GM23248 (cell line): ENCODE measurements around the gene MYO18B.

Source experiments
- EZH2 ChIP-seq: fragments of 200-600 bp; sonication (generic); IDR thresholded peaks from 2 replicates; pipeline ENCODE4 v1.6.1; 2018; ENCODE audit warnings: antibody characterized with exemption, mild to moderate bottlenecking; ENCODE audit not compliant: insufficient read depth, poor library complexity, severe bottlenecking
- EZH2phosphoT487 ChIP-seq: fragments of 200-600 bp; sonication (generic); IDR thresholded peaks from 2 replicates; pipeline ENCODE4 v1.6.1; 2018; ENCODE audit warnings: antibody characterized with exemption, moderate library complexity, mild to moderate bottlenecking, low read depth; ENCODE audit not compliant: insufficient read depth

DNA sequence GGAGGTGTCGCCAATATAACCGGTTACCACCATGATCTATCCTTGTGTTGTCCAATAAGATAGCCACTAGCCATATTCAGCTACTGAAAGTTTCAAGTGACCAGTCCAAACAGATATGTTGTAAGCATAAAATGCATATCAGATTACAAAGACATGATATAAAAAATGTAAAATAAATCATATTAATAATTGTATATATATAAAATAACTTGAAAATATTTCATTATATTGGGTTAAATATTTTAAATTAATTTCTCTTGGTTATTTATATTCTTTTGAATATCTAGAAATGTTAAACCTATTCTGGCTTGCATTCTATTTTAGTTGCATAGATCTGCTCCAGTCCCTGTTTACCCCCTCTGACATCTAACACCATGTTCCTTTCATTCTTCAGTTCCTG lies 305.5 kb downstream of the MYO18B start:
- TF ChIP-seq EZH2 (no peak), EZH2phosphoT487 (no peak)
